Ectodermal cell (in vitro differentiated cells): ENCODE data around the gene ANAPC4.

Experiments used
- H3K27ac ChIP-seq: 2 replicates; pipeline ENCODE4 v1.7.0; 2013; ENCODE audit warnings: mild to moderate bottlenecking, low read depth, low read length; ENCODE audit not compliant: insufficient read depth, poor library complexity, severe bottlenecking
- H3K27me3 ChIP-seq: 2 replicates; pipeline ENCODE4 v1.7.0; 2013; ENCODE audit warnings: mild to moderate bottlenecking, low read length; ENCODE audit not compliant: insufficient read depth, control insufficient read depth, poor library complexity, severe bottlenecking
- H3K36me3 ChIP-seq: one replicate; pipeline ENCODE4 v1.7.0; 2013; ENCODE audit warnings: low read length; ENCODE audit not compliant: control insufficient read depth, insufficient read depth
- H3K4me1 ChIP-seq: one replicate; pipeline ENCODE4 v1.7.0; 2013; ENCODE audit warnings: low read length; ENCODE audit not compliant: control insufficient read depth, insufficient read depth
- H3K4me3 ChIP-seq: 2 replicates; pipeline ENCODE4 v1.7.0; 2013; ENCODE audit warnings: low read depth, low read length, control low read depth; ENCODE audit not compliant: insufficient read depth
- H3K9me3 ChIP-seq: 2 replicates; pipeline ENCODE4 v1.7.0; 2013; ENCODE audit warnings: mild to moderate bottlenecking, low read length, moderate library complexity; ENCODE audit not compliant: control insufficient read depth
- WGBS, 2 experiments: methylation state at CpG; one replicate each; pipeline ENCODE4 v1.1.7; 2013; ENCODE audit warnings: missing lambda C conversion rate in 2 of 2; 5-methylcytosine and 5-hydroxymethylcytosine counted together

The ANAPC4 gene

GRCh38 chr4:25405453-25405852 lies 28.4 kb downstream of the ANAPC4 start:
- Histone ChIP-seq H3K27me3 (no peaks in the 10 kb centered on the region), H3K9me3 (no peaks in the 10 kb centered on the region), H3K27ac (no peak overlapping the region), H3K4me3 (no peak overlapping the region), H3K4me1 (no peaks in the 10 kb centered on the region), H3K36me3 (peaks cover 27% of the 10 kb centered on the region)
- WGBS, 2 experiments, result 84 to 100% methylated on average over 1 to 2 of the region's 2 CpGs

- Histone ChIP-seq H3K27ac (no peak overlapping the region), H3K4me1 (no peaks in the 10 kb centered on the region), H3K36me3 (peaks cover 29% of the 10 kb centered on the region), H3K9me3 (no peaks in the 10 kb centered on the region), H3K27me3 (no peaks in the 10 kb centered on the region), H3K4me3 (no peak overlapping the region)
- 98 to 99% methylated on average over 5 of the region's 5 CpGs for WGBS, 2 experiments
Observed at GRCh38 chr4:25406081-25406692, 29.1 kb downstream of the ANAPC4 start.

- Histone ChIP-seq H3K4me1 (no peaks in the 10 kb centered on the region), H3K27me3 (no peaks in the 10 kb centered on the region), H3K27ac (no peak overlapping the region), H3K36me3 (peaks cover 41% of the 10 kb centered on the region), H3K4me3 (no peak overlapping the region), H3K9me3 (no peaks in the 10 kb centered on the region)
- 91 to 96% methylated on average over 4 of the region's 4 CpGs for WGBS, 2 experiments
Observed at GRCh38 chr4:25410820-25411529, 33.9 kb downstream of the ANAPC4 start.

- Histone ChIP-seq H3K9me3 (no peaks in the 10 kb centered on the region), H3K4me3 (no peak overlapping the region), H3K27me3 (no peaks in the 10 kb centered on the region), H3K27ac (no peak overlapping the region), H3K4me1 (no peaks in the 10 kb centered on the region), H3K36me3 (peaks cover 37% of the 10 kb centered on the region)
- WGBS, 2 experiments, result 98 to 99% methylated on average over 3 of the region's 3 CpGs
Observed at GRCh38 chr4:25413261-25413660, 36.2 kb downstream of the ANAPC4 start.

- H3K36me3 ChIP-seq, result peaks cover 12% of the 10 kb centered on the region
- H3K4me1 ChIP-seq, result no peaks in the 10 kb centered on the region
- H3K27me3 ChIP-seq, result no peaks in the 10 kb centered on the region
- WGBS, 2 experiments, result 86 to 88% methylated on average over 1 of the region's 2 CpGs
- no peaks in the 10 kb centered on the region for H3K9me3 ChIP-seq
- no peak overlapping the region for H3K27ac ChIP-seq
- H3K4me3 ChIP-seq, result no peak overlapping the region
Observed at GRCh38 chr4:25417014-25417413, 40.0 kb downstream of the ANAPC4 start.

- 100% methylated on average over 1 of the region's 1 CpG for WGBS, 2 experiments
- no peaks in the 10 kb centered on the region for H3K36me3 ChIP-seq
- no peaks in the 10 kb centered on the region for H3K4me1 ChIP-seq
Observed at GRCh38 chr4:25420931-25421330, 43.9 kb downstream of the ANAPC4 start.

GRCh38 chr4:25421816-25422525 lies 44.9 kb downstream of the ANAPC4 start:
- Histone ChIP-seq H3K27me3 (no peaks in the 10 kb centered on the region), H3K4me1 (no peaks in the 10 kb centered on the region), H3K9me3 (no peaks in the 10 kb centered on the region), H3K4me3 (no peak overlapping the region), H3K27ac (no peak overlapping the region), H3K36me3 (no peaks in the 10 kb centered on the region)
- WGBS, 2 experiments, result 93 to 95% methylated on average over 4 to 5 of the region's 5 CpGs

More at GRCh38 chr4:25420931-25421330, 43.9 kb downstream of the ANAPC4 start:
- H3K4me3 ChIP-seq, result no peak overlapping the region
- H3K27me3 ChIP-seq, result no peaks in the 10 kb centered on the region
- H3K27ac ChIP-seq, result no peak overlapping the region
- H3K9me3 ChIP-seq, result no peaks in the 10 kb centered on the region

- Histone ChIP-seq H3K4me3 (no peak overlapping the region), H3K4me1 (no peaks in the 10 kb centered on the region), H3K9me3 (no peaks in the 10 kb centered on the region), H3K27me3 (no peaks in the 10 kb centered on the region), H3K36me3 (no peaks in the 10 kb centered on the region), H3K27ac (no peak overlapping the region)
- WGBS, 2 experiments, result 92 to 93% methylated on average over 1 of the region's 1 CpG
Observed at GRCh38 chr4:25423548-25423947, 46.5 kb downstream of the ANAPC4 start.

GRCh38 chr4:25424539-25425228 lies 47.6 kb downstream of the ANAPC4 start:
- H3K27me3 ChIP-seq, result no peaks in the 10 kb centered on the region
- no peaks in the 10 kb centered on the region for H3K9me3 ChIP-seq
- H3K36me3 ChIP-seq, result no peaks in the 10 kb centered on the region
- 94% methylated on average over 9 of the region's 9 CpGs for WGBS, 2 experiments
- no peak overlapping the region for H3K4me3 ChIP-seq
- H3K27ac ChIP-seq, result no peak overlapping the region
- H3K4me1 ChIP-seq, result no peaks in the 10 kb centered on the region

- Histone ChIP-seq H3K9me3 (no peaks in the 10 kb centered on the region), H3K27ac (no peak overlapping the region)
- WGBS, 2 experiments, result 96 to 97% methylated on average over 4 of the region's 4 CpGs
Observed at GRCh38 chr4:25425361-25425760, 48.3 kb downstream of the ANAPC4 start.

More at GRCh38 chr4:25425361-25425760, 48.3 kb downstream of the ANAPC4 start:
- Histone ChIP-seq H3K4me3 (no peak overlapping the region), H3K36me3 (no peaks in the 10 kb centered on the region), H3K27me3 (no peaks in the 10 kb centered on the region), H3K4me1 (no peaks in the 10 kb centered on the region)
